OCI-LY3 (cell line): ENCODE measurements around the gene ARID2.

ENCODE experiments used
- H2AFZ ChIP-seq: fragments of 200-600, 300-600 bp; shearing (Covaris generic); 2 replicates; pipeline ENCODE4 v1.6.0; 2014; ENCODE audit warnings: antibody characterized with exemption, low read depth, low read length
- H3K27ac ChIP-seq: fragments of 200-600, 300-600 bp; sonication (generic); 2 replicates; pipeline ENCODE4 v1.5.1; 2014; ENCODE audit warnings: mild to moderate bottlenecking, low read length, moderate library complexity, mixed read lengths
- H3K27me3 ChIP-seq: fragments of 200-600, 300-600 bp; sonication (generic); 2 replicates; pipeline ENCODE4 v1.6.1; 2014; ENCODE audit warnings: low read depth, low read length, mixed read lengths
- H3K36me3 ChIP-seq: fragments of 200-600, 300-600 bp; sonication (generic); replicated peaks from 2 replicates; pipeline ENCODE3; 2014; ENCODE audit warnings: low read depth, low read length, mixed read lengths
- H3K4me1 ChIP-seq: fragments of 300-600, 200-600 bp; sonication (generic); 2 replicates; pipeline ENCODE4 v1.6.1; 2014; ENCODE audit warnings: low read length, mixed read lengths
- H3K4me2 ChIP-seq: fragments of 200-600, 300-600 bp; sonication (generic); 2 replicates; pipeline ENCODE4 v1.6.1; 2014; ENCODE audit warnings: low read length, mixed read lengths
- H3K4me3 ChIP-seq: fragments of 300-600, 200-600 bp; sonication (generic); 2 replicates; pipeline ENCODE4 v1.5.1; 2014; ENCODE audit warnings: antibody characterized with exemption, mild to moderate bottlenecking, low read length, moderate library complexity
- H3K79me2 ChIP-seq: fragments of 300-600, 200-600 bp; shearing (Covaris generic); 2 replicates; pipeline ENCODE4 v1.6.1; 2014; ENCODE audit warnings: mild to moderate bottlenecking, low read length, mixed read lengths
- H3K9ac ChIP-seq: fragments of 300-600, 200-600 bp; shearing (Covaris generic); 2 replicates; pipeline ENCODE4 v1.6.0; 2014; ENCODE audit warnings: mild to moderate bottlenecking, low read length, moderate library complexity
- H3K9me3 ChIP-seq: fragments of 200-600, 300-600 bp; shearing (Covaris generic); 2 replicates; pipeline ENCODE4 v1.6.1; 2014; ENCODE audit warnings: low read length, mixed read lengths; ENCODE audit not compliant: insufficient read depth
- H4K20me1 ChIP-seq: fragments of 200-600, 300-600 bp; sonication (generic); 2 replicates; pipeline ENCODE4 v1.6.1; 2016; ENCODE audit warnings: low read length, mixed read lengths; ENCODE audit not compliant: insufficient read depth
- EZH2phosphoT487 ChIP-seq: fragments of 200-600 bp; shearing (Covaris generic); IDR thresholded peaks from 2 replicates; pipeline ENCODE4 v1.6.1; 2018; ENCODE audit warnings: antibody characterized with exemption, mixed run types, low read depth
- TF ChIP-seq, protein P1 (sequence below): fragments of 200-600, 300-600 bp; sonication (generic); IDR thresholded peaks from 2 replicates; pipeline ENCODE4 v1.5.1; 2014; ENCODE audit warnings: antibody characterized with exemption, low read length, low read depth

ARID2 gene

DNA sequence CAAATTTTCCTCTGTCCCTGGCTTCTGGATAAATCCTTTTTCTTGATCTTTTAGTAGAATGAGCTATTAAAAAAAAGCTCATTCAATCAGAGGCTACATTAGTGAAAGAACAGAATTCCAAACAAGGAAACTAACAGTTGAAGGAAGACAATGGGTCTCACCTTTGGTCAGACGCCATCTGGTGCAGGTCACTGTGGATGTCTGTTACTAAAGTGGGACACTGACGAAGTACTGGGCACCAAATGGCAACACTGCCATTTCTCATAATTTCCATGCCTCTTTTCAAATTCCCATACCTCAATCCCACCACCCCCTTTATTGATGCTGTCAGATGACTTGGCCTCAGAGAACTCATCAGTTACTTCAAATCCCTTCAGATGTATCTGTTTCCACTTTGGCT is 24.5 kb upstream of the ARID2 start:
- no peaks in the 10 kb centered on the region for H4K20me1 ChIP-seq
- H3K36me3 ChIP-seq, result no peaks in the 10 kb centered on the region
- no peaks in the 10 kb centered on the region for H3K9me3 ChIP-seq
- H3K9ac ChIP-seq, result no peak overlapping the region
- H3K27ac ChIP-seq, result no peak overlapping the region
- H3K79me2 ChIP-seq, result no peaks in the 10 kb centered on the region
- H2AFZ ChIP-seq, result no peak overlapping the region
- no peak overlapping the region for H3K4me3 ChIP-seq
- 0 out of 2 replicates have a peak, but pooled peaks cover 5% of the 10 kb centered on the region for H3K27me3 ChIP-seq
- no peak overlapping the region for H3K4me2 ChIP-seq
- no peak for TF ChIP-seq EZH2phosphoT487
- TF ChIP-seq, protein P1, sequence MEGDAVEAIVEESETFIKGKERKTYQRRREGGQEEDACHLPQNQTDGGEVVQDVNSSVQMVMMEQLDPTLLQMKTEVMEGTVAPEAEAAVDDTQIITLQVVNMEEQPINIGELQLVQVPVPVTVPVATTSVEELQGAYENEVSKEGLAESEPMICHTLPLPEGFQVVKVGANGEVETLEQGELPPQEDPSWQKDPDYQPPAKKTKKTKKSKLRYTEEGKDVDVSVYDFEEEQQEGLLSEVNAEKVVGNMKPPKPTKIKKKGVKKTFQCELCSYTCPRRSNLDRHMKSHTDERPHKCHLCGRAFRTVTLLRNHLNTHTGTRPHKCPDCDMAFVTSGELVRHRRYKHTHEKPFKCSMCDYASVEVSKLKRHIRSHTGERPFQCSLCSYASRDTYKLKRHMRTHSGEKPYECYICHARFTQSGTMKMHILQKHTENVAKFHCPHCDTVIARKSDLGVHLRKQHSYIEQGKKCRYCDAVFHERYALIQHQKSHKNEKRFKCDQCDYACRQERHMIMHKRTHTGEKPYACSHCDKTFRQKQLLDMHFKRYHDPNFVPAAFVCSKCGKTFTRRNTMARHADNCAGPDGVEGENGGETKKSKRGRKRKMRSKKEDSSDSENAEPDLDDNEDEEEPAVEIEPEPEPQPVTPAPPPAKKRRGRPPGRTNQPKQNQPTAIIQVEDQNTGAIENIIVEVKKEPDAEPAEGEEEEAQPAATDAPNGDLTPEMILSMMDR, result no peak
- peaks cover 14% of the 10 kb centered on the region for H3K4me1 ChIP-seq

- TF ChIP-seq EZH2phosphoT487, result no peak
- TF ChIP-seq, protein P1, result no peak
- H3K4me3 ChIP-seq, result no peak overlapping the region
- H3K4me2 ChIP-seq, result no peak overlapping the region
- no peaks in the 10 kb centered on the region for H3K79me2 ChIP-seq
- no peaks in the 10 kb centered on the region for H3K36me3 ChIP-seq
- no peak overlapping the region for H3K9ac ChIP-seq
- no peak overlapping the region for H3K27ac ChIP-seq
- H3K9me3 ChIP-seq, result no peaks in the 10 kb centered on the region
- no peak overlapping the region for H2AFZ ChIP-seq
- H4K20me1 ChIP-seq, result no peaks in the 10 kb centered on the region
- 0 out of 2 replicates have a peak, but pooled peaks cover 5% of the 10 kb centered on the region for H3K27me3 ChIP-seq
- peaks cover 14% of the 10 kb centered on the region for H3K4me1 ChIP-seq
Observed at GRCh38 chr12:45705404-45705803, 24.1 kb upstream of the ARID2 start.

DNA sequence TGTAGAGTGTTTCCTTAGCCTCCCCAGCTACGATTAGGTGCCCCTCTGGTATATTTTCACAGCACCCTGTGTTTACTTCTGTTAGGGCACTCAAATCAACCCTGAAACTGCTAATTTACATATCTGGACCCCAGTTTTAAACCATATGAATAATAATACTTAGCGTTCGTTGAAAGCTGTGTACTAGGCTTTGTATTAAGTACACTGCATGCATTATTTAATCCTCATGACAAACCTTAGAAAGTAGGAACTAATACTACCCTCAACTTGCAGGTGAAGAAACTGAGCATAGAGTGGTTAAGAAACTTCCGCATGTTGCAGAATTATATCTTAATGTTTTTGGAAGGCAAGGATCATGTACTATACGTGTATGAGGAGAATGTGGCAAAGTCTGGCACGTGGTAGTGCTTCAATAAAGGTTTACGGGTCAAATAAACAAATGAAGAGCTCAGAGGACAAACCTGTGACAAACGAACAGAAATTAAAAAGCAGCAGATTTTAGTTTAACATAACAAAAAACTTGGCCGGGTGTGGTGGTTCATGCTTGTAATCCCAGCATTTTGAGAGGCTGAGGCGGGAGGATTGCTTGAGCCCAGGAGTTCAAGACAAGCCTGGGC is 22.2 kb upstream of the ARID2 start:
- Histone ChIP-seq H4K20me1 (no peaks in the 10 kb centered on the region), H3K36me3 (no peaks in the 10 kb centered on the region), H3K4me3 (peak overlapping the region; percentile 28), H2AFZ (no peak overlapping the region), H3K4me1 (peaks cover 18% of the 10 kb centered on the region), H3K9me3 (no peaks in the 10 kb centered on the region), H3K4me2 (peak overlapping the region; percentile 53), H3K27ac (no peak overlapping the region), H3K9ac (no peak overlapping the region), H3K79me2 (no peaks in the 10 kb centered on the region), H3K27me3 (0 out of 2 replicates have a peak, but pooled peaks cover 5% of the 10 kb centered on the region)
- no peak for TF ChIP-seq EZH2phosphoT487
- TF ChIP-seq, protein P1, result no peak

GRCh38 chr12:45708363-45708762 is 21.1 kb upstream of the ARID2 start:
- Histone ChIP-seq H3K79me2 (no peaks in the 10 kb centered on the region), H4K20me1 (no peaks in the 10 kb centered on the region), H3K9me3 (no peaks in the 10 kb centered on the region), H3K9ac (no peak overlapping the region), H3K36me3 (no peaks in the 10 kb centered on the region), H3K27ac (no peak overlapping the region), H3K4me3 (no peak overlapping the region), H2AFZ (no peak overlapping the region), H3K27me3 (0 out of 2 replicates have a peak, but pooled peaks cover 5% of the 10 kb centered on the region), H3K4me1 (peaks cover 20% of the 10 kb centered on the region), H3K4me2 (no peak overlapping the region)
- no peak for TF ChIP-seq EZH2phosphoT487
- TF ChIP-seq, protein P1, result no peak
